Stimulated activated CD8-positive, alpha-beta memory T cell treated with anti-CD3 and anti-CD28 coated beads, Interleukin-2, amount 100 ng/mL, for 48 hours (primary cell): ENCODE measurements around the gene PTPRG.

ENCODE experiments used
- DNase-seq, 2 donors: peaks; one replicate each; pipeline ENCODE4 v3.0.0-alpha.2; 2020; ENCODE audit warnings: low read depth in 2 of 2

PTPRG gene

DNA sequence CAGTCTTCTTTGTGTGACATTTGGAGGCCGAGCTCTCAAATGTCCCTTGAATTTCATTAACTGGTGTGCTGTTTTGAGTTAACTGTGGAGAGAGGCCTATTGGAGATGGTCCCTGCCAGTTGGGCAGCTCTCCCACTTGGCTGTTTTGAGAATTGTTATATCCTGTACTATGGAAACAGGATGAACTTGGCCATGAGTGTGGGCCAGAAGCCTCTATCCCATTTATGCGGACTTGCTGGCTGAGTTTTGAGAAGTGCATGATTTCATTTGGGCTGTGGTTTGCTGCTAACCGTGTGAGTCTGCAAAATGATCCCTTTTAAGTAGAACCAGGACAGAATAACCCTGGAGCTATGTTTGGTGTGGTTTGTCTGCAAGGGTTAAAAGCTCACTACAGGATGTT is 366.0 kb downstream of the PTPRG start:
- no peak for DNase-seq

DNA sequence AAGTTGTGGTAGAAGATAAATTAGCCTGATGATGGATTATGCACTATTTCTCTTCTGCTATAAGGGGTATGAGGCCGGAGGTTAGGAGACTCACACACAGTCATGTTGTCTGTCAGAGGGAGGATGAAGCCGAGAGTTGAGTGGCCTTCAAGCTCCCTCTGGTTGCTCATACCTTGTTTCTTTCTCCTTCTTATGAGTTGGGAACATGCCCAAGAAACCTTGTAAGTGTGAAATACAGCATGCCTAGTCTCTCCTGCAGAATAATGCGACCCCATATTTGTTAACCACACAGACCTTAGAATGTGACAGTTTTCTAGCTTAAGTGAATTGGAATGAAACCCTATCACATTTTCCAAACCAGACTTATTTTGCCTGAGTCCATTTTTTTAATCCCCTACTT is 366.7 kb downstream of the PTPRG start:
- DNase-seq: no peak

GRCh38 chr3:61928776-61929314 is 367.5 kb downstream of the PTPRG start:
- DNase-seq: no peak

GRCh38 chr3:61929617-61930016 is 368.2 kb downstream of the PTPRG start:
- DNase-seq: no peak

- no peak for DNase-seq
Observed at GRCh38 chr3:61932499-61932898, 371.1 kb downstream of the PTPRG start.

GRCh38 chr3:61933798-61934504 is 372.6 kb downstream of the PTPRG start:
- no peak for DNase-seq

GRCh38 chr3:61934505-61934871 is 373.1 kb downstream of the PTPRG start:
- no peak for DNase-seq

DNA sequence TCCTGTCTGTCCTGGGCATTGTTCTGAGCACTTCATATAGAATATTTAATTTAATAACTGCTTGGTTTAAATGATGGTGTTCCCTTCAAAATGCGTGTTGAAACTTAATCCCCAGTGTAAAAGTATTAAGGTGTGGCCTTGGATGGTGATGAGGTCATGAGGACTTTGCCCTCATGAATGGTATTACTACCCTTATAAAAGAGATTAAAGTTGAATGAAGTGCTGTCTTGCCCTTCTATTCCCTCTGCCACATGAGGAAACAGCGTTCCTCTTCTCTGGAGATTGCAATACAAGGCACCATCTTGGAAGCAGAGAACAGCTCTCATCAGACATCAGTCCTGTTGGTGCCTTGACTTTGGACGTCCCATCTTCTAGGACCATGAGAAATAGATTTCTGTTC is 374.4 kb downstream of the PTPRG start:
- DNase-seq: no peak

GRCh38 chr3:61936344-61936937 is 375.1 kb downstream of the PTPRG start:
- DNase-seq: peak in 1 of 2 donors; percentile 5

DNA sequence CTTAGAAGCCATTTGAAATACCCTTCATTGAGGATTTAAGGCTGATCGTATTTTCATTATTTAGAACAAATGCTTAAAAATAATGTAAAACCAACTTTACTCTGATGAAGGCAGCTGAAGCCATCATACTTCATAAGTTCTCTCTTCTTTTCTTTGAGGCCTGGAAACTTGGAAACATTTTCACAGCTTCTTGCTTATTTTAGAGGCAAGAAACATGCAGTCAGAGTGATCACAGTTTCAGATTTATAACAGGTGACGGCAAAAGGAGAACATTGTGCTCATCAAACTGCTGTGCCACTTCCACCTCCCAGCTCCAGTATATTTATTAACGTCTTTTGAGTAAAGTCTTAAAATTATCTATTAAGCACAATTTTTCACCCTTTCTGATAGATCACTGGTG is 376.1 kb downstream of the PTPRG start:
- DNase-seq: no peak

DNA sequence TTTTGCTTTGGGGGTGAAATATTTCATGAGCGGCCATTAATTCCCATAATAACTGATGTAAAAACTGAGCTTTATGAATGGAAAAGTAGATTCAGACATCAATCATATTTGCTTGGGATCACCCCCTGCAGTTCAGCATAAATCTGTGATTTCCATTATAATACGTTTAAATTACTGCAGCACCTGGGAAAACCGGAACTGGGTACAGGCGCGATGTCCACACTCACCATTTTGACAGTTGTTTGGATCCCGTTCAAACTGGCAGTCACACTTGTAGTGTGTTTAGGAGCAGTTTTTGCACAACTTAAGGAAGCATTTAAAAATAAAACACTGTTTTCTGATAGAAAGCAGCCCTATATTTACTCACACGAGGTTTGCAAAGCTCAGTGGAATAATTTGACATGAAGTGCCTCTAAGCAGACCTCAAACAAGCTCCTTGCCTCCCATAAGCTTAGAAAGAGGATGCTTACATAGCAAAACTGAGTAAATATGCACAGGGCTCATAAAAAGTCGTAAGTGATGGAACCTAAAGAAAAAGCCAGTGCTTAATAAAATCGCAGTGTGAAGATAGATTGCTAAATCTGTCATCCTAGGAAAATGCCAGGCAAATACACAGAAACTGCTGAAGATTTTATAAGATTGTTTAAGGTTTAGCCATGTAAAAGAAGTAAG is 377.6 kb downstream of the PTPRG start:
- DNase-seq: no peak

DNA sequence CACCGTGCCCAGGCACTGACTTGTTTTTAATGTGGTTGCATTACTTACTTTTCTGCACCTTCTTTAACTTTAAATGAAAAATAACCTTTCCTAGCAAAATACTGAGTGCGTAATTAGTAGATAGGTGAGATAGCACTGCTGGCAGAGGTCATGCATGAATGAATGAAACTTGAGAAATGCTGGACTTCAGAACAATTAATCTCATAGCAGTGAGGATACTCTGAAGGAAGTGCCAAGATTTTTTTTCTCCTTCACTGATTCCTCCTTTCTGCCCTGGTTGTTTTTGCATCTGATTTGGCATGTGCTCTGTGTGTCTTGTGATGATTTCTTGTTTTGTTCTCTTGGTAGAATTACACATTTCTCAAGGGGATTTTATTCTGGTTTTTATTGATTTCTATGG is 378.9 kb downstream of the PTPRG start:
- no peak for DNase-seq

- no peak for DNase-seq
Observed at GRCh38 chr3:61943975-61944374, 382.6 kb downstream of the PTPRG start.

DNA sequence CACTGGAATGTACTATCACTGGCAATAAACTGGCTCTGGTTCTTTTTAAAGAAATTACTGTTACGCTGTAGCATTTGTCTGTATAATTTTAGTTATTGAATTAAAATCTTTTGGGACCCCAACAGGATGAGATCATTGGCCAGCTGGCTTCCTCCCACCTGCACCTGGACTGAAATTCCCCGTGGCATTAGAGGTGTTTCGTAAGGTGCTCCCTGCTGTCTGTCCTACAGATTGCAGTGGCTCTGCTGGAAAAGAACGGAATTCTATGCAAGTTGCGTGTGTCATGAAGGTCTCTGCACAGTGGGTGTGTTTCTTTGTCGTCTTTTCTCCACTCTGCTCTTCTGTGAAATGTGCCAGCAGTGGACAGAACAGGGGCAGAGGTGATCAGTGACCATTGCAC is 383.4 kb downstream of the PTPRG start:
- no peak for DNase-seq

- DNase-seq: no peak
Observed at GRCh38 chr3:61945657-61946056, 384.3 kb downstream of the PTPRG start.

GRCh38 chr3:61946570-61947324 is 385.4 kb downstream of the PTPRG start:
- DNase-seq: no peak

DNA sequence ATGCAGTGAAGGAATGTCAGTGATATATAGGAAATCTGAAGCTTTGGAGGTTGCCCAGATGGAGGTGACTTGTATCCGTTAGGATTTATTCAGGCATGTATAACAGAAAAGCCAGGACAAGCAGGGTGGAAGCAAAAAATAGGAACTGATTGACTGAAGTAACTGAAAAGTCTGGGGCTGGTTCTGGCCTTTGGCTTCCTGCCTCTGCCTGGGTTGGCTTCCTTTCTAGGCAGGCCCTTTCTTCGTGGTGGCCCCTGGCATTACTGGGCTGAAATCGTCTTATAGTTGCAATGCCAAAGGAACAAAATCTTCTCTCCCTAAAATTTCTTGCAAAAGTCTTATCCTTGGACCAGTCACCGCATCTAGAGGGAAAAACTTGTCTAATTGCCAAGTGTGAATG is 386.1 kb downstream of the PTPRG start:
- no peak for DNase-seq

DNA sequence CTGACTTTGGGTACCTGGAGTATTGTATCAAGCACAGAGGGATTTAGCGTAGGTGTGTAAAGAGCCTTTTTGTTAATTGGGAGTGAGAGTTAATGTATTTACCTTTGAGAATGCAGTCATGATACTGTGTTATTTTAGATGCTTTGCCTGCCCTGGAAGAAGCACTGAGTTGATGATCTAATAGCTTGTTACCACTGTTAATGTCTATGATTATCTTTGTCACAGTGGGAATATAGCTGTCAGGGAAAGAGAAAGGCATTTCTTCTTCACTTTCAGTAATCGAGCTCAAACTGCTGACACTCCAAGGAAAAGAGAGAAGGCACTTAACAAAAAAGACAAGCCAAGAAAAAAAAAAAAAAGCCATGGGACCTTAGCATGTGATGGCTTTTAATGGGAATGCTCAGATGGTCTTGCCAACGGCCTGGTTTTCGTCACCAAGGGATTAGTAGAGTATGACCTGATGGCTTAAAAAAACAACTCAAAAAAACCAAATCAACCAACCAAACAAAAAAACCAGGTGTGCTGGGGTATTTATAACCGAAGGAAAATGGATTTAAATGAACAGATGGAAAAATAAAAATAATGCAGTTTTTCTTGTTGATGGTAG is 387.4 kb downstream of the PTPRG start:
- DNase-seq: no peak

DNA sequence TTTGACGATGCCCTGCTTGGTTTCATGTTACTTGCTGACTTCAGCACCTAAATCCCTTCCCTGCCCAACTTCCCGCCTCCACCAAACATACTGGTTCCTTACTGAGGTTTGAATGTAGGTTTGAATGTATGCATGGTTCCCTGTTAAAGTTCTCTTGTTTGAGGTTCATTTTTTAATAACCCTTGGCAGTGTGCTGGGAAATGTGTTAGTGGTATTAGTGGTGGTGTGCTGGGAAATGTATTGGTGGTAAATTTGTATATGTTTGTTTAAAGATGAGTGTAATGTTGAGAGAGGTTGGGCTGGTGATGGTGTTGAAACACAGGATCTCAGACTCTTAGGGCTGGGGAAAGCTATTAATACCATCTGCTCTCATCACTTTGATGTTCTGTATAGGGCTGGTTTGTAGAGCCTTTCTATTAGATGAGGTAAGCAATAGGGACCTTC is 392.7 kb downstream of the PTPRG start:
- no peak for DNase-seq

- DNase-seq: no peak
Observed at GRCh38 chr3:61955483-61955882, 394.1 kb downstream of the PTPRG start.

DNA sequence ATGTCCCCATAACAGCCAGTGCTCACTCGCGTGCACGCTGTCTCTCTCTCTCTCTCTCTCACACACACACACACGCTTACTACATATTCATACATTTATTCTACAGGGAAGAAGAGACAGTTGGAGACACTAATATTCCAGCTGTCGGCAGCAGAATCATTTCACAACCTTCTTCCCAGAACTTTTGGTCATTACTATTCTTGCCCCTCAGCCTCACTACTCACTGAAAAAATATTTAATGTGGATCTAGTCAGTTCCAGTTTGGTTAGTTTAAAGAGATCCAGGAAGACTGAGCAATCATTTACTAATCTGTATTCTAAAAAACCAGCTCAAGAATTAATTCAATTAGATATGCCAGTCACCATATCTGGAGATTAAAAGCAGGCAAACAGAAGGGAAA is 394.9 kb downstream of the PTPRG start:
- no peak for DNase-seq

DNA sequence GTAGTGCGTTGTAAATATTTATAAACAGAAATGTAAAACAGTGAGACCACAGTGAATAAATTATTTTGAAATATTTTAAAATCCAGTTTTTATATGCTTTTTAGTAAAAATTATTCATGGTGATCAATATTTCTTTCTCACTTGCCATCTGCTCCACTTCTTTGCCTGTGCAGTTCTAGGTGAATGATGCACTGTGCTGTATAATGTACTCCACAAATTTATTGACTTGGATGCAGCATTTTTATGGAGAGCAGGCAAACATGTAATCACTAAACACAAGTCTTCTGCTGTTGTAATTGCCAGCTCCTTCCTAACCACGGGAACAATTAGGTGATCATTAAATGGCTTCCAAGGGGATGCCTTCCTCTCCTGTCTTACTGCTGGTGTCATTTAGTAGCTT is 395.9 kb downstream of the PTPRG start:
- DNase-seq: no peak
